Nephron (organoid): Measurements from ENCODE around the gene RNF214.

Experiments
- H3K27ac Mint-ChIP-seq, 3 experiments: 2 replicates each; pipeline ENCODE4 v1.8.0; 2020; ENCODE audit warnings: mixed read lengths in 3 of 3, mild to moderate bottlenecking in 2 of 3, moderate library complexity in 1 of 3
- H3K27me3 Mint-ChIP-seq: 2 replicates; pipeline ENCODE4 v1.8.0; 2021; ENCODE audit warnings: low read depth, mild to moderate bottlenecking, moderate library complexity, mixed read lengths
- H3K36me3 Mint-ChIP-seq: 2 replicates; pipeline ENCODE4 v1.8.0; 2020; ENCODE audit warnings: low read depth, mixed read lengths
- H3K4me1 Mint-ChIP-seq: 2 replicates; pipeline ENCODE4 v1.8.0; 2020; ENCODE audit warnings: mixed read lengths
- H3K4me3 Mint-ChIP-seq, 3 experiments: 2 replicates each; pipeline ENCODE4 v1.8.0; 2020; ENCODE audit warnings: mild to moderate bottlenecking in 3 of 3, mixed read lengths in 3 of 3, moderate library complexity in 2 of 3
- H3K9me3 Mint-ChIP-seq: 2 replicates; pipeline ENCODE4 v1.8.0; 2020; ENCODE audit warnings: mixed read lengths
- CTCF ChIP-seq, 3 experiments: fragments of 200-600 bp; sonication (generic); IDR thresholded peaks; one replicate each; pipeline ENCODE4 v1.5.0; 2021; ENCODE audit warnings: antibody characterized with exemption in 3 of 3; ENCODE audit not compliant: unreplicated experiment in 3 of 3

RNF214 gene

GRCh38 chr11:117298195-117298594 is 65.7 kb downstream of the RNF214 start:
- peaks cover 33% of the 10 kb centered on the region for H3K4me1 Mint-ChIP-seq
- no peaks in the 10 kb centered on the region for H3K9me3 Mint-ChIP-seq
- H3K36me3 Mint-ChIP-seq = peaks cover 13% of the 10 kb centered on the region
- TF ChIP-seq CTCF (IDR thresholded peaks at IDR 0.05; ENCODE audit: unreplicated experiment in 3 of 3) = no peak
- peaks cover 7% of the 10 kb centered on the region for H3K27me3 Mint-ChIP-seq
- H3K27ac Mint-ChIP-seq = peak overlapping the region; percentile 31 to 98 (median 40)
- H3K4me3 Mint-ChIP-seq = no peak overlapping the region

- H3K27ac Mint-ChIP-seq = peak overlapping the region; percentile 93 to 98 (median 95)
- H3K36me3 Mint-ChIP-seq = peaks cover 5% of the 10 kb centered on the region
- peaks cover 7% of the 10 kb centered on the region for H3K27me3 Mint-ChIP-seq
- no peaks in the 10 kb centered on the region for H3K9me3 Mint-ChIP-seq
- TF ChIP-seq CTCF (IDR thresholded peaks at IDR 0.05; ENCODE audit: unreplicated experiment in 3 of 3) = no peak
- peaks cover 37% of the 10 kb centered on the region for H3K4me1 Mint-ChIP-seq
- peak overlapping the region; percentile 32 to 64 (median 54) for H3K4me3 Mint-ChIP-seq
Observed at GRCh38 chr11:117299351-117300282, 67.1 kb downstream of the RNF214 start.

GRCh38 chr11:117300283-117300663 is 67.8 kb downstream of the RNF214 start:
- Mint-ChIP-seq H3K9me3 (no peaks in the 10 kb centered on the region), H3K27me3 (peaks cover 7% of the 10 kb centered on the region), H3K4me1 (peaks cover 39% of the 10 kb centered on the region), H3K4me3 (peak overlapping the region; percentile 11 to 64 (median 54)), H3K27ac (peak overlapping the region; percentile 93 to 98 (median 95)), H3K36me3 (no peaks in the 10 kb centered on the region)
- TF ChIP-seq CTCF (IDR thresholded peaks at IDR 0.05; ENCODE audit: unreplicated experiment in 3 of 3) = no peak

- Mint-ChIP-seq H3K4me1 (peaks cover 39% of the 10 kb centered on the region), H3K9me3 (no peaks in the 10 kb centered on the region), H3K27me3 (peaks cover 7% of the 10 kb centered on the region), H3K27ac (peak overlapping the region; percentile 92 to 98 (median 95)), H3K4me3 (peak overlapping the region; percentile 46 to 63 (median 50)), H3K36me3 (no peaks in the 10 kb centered on the region)
- no peak for TF ChIP-seq CTCF (IDR thresholded peaks at IDR 0.05; ENCODE audit: unreplicated experiment in 3 of 3)
Observed at GRCh38 chr11:117300773-117301172, 68.3 kb downstream of the RNF214 start.

GRCh38 chr11:117302228-117302627 is 69.8 kb downstream of the RNF214 start:
- peaks cover 35% of the 10 kb centered on the region for H3K4me1 Mint-ChIP-seq
- H3K4me3 Mint-ChIP-seq = no peak overlapping the region
- H3K36me3 Mint-ChIP-seq = no peaks in the 10 kb centered on the region
- no peaks in the 10 kb centered on the region for H3K9me3 Mint-ChIP-seq
- H3K27me3 Mint-ChIP-seq = peaks cover 7% of the 10 kb centered on the region
- no peak for TF ChIP-seq CTCF (IDR thresholded peaks at IDR 0.05; ENCODE audit: unreplicated experiment in 3 of 3)
- H3K27ac Mint-ChIP-seq = peak overlapping the region in 2 of 3 experiments; percentile 76 to 95
